ENCODE results near the gene TBL1XR1.
A peak's percentile ranks its signal among the peaks of the same experiment; 100 is the strongest.

TBL1XR1 gene

DNA sequence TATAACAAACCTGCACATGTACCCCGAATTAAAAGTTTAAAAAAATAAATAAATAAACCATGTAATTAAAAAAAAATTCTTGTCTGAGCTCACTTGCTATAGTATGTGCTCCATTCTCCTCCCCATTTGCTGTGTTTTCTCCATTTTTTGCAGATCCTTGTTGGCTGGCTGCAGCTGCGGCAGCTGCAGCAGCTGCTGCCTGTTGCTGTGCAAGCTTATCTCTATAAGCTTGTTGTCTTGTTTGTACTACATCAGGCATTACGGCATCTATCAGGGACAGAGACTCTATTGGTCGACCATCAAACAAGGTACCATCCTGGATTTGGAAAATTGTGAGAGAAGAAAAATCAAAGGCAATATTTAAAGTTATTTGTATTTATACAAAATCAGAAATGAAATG is 145.9 kb downstream of the TBL1XR1 start:
- no peak for ATAC-seq (replicated peaks; ENCODE audit: extremely low read depth, poor library complexity, severe bottlenecking)
- no peak for DNase-seq (ENCODE audit: low spot score in 2 of 2)
- H3K4me1 Mint-ChIP-seq = peaks cover 8% of the 10 kb centered on the region
- no peak overlapping the region for H3K4me3 Mint-ChIP-seq
- H3K9me3 Mint-ChIP-seq = no peaks in the 10 kb centered on the region
- no peak overlapping the region for H3K27ac Mint-ChIP-seq (ENCODE audit: low read depth)
- peaks cover 33% of the 10 kb centered on the region for H3K36me3 Mint-ChIP-seq (ENCODE audit: insufficient read depth)
- H3K27me3 Mint-ChIP-seq = no peaks in the 10 kb centered on the region

DNA sequence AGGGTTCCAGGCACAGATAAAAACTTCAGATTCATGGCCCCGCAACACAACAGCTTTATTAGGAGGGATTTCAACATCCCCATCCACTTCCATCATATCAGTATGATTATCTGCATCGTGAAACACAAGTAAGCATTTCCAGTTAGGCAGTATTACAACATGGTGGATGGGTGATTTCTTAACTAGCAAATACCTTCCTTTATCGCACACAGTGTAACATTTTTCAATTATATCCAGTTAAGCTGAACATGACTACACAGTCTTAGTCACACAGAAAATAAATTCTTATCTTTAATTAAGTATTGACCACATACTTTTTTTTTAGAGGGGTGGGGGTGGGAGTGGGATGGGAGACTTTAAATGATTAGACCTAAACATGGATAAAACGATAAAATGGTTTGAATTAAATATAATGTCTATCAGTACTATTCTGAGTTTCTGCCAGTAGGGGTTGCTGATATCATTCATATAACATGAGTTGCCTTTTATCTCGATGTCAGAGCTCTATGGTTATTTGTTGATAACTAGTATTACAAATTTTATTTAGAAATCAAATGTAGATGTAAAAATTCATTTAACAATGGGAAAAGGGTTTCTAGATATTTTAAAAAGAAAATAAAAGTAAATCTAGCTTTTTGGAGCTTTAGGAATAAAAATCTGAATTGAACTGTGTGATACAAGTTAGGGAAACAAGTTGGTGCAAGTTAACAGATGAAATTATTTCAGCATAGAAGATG is 146.6 kb downstream of the TBL1XR1 start:
- peaks cover 35% of the 10 kb centered on the region for H3K36me3 Mint-ChIP-seq (ENCODE audit: insufficient read depth)
- no peaks in the 10 kb centered on the region for H3K9me3 Mint-ChIP-seq

GRCh38 chr3:177045767-177046166 is 151.5 kb downstream of the TBL1XR1 start:
- Mint-ChIP-seq H3K4me3 (no peak overlapping the region), H3K9me3 (no peaks in the 10 kb centered on the region), H3K4me1 (peaks cover 13% of the 10 kb centered on the region), H3K36me3 (ENCODE audit: insufficient read depth) (peaks cover 45% of the 10 kb centered on the region), H3K27ac (ENCODE audit: low read depth) (no peak overlapping the region), H3K27me3 (no peaks in the 10 kb centered on the region)
- ATAC-seq (replicated peaks; ENCODE audit: extremely low read depth, poor library complexity, severe bottlenecking) (no peak), DNase-seq (ENCODE audit: low spot score in 2 of 2) (no peak)

More for the DNA sequence above, 146.6 kb downstream of the TBL1XR1 start:
- no peak for DNase-seq (ENCODE audit: low spot score in 2 of 2)
- Mint-ChIP-seq H3K4me1 (peaks cover 7% of the 10 kb centered on the region), H3K27me3 (no peaks in the 10 kb centered on the region), H3K4me3 (no peak overlapping the region), H3K27ac (ENCODE audit: low read depth) (no peak overlapping the region)
- peak; percentile 64 for ATAC-seq (replicated peaks; ENCODE audit: extremely low read depth, poor library complexity, severe bottlenecking)

GRCh38 chr3:177045222-177045621 is 152.1 kb downstream of the TBL1XR1 start:
- H3K27ac Mint-ChIP-seq (ENCODE audit: low read depth) = no peak overlapping the region
- no peaks in the 10 kb centered on the region for H3K9me3 Mint-ChIP-seq
- peaks cover 13% of the 10 kb centered on the region for H3K4me1 Mint-ChIP-seq
- no peak overlapping the region for H3K4me3 Mint-ChIP-seq
- no peak for DNase-seq (ENCODE audit: low spot score in 2 of 2)
- H3K36me3 Mint-ChIP-seq (ENCODE audit: insufficient read depth) = peaks cover 40% of the 10 kb centered on the region
- H3K27me3 Mint-ChIP-seq = no peaks in the 10 kb centered on the region
- ATAC-seq (replicated peaks; ENCODE audit: extremely low read depth, poor library complexity, severe bottlenecking) = no peak

- Mint-ChIP-seq H3K4me3 (peak overlapping the region; percentile 14), H3K36me3 (ENCODE audit: insufficient read depth) (peaks cover 28% of the 10 kb centered on the region), H3K4me1 (peaks cover 18% of the 10 kb centered on the region), H3K9me3 (no peaks in the 10 kb centered on the region), H3K27me3 (no peaks in the 10 kb centered on the region), H3K27ac (ENCODE audit: low read depth) (peak overlapping the region; percentile 68)
- no peak for ATAC-seq (replicated peaks; ENCODE audit: extremely low read depth, poor library complexity, severe bottlenecking)
- no peak for DNase-seq (ENCODE audit: low spot score in 2 of 2)
Measured at GRCh38 chr3:177041730-177042551, 155.3 kb downstream of the TBL1XR1 start.

GRCh38 chr3:177041021-177041729 is 156.1 kb downstream of the TBL1XR1 start:
- Mint-ChIP-seq H3K4me1 (peaks cover 22% of the 10 kb centered on the region), H3K27me3 (no peaks in the 10 kb centered on the region), H3K9me3 (no peaks in the 10 kb centered on the region), H3K36me3 (ENCODE audit: insufficient read depth) (peaks cover 28% of the 10 kb centered on the region), H3K4me3 (no peak overlapping the region), H3K27ac (ENCODE audit: low read depth) (peak overlapping the region; percentile 68)
- ATAC-seq (replicated peaks; ENCODE audit: extremely low read depth, poor library complexity, severe bottlenecking) (no peak), DNase-seq (ENCODE audit: low spot score in 2 of 2) (no peak)

DNA sequence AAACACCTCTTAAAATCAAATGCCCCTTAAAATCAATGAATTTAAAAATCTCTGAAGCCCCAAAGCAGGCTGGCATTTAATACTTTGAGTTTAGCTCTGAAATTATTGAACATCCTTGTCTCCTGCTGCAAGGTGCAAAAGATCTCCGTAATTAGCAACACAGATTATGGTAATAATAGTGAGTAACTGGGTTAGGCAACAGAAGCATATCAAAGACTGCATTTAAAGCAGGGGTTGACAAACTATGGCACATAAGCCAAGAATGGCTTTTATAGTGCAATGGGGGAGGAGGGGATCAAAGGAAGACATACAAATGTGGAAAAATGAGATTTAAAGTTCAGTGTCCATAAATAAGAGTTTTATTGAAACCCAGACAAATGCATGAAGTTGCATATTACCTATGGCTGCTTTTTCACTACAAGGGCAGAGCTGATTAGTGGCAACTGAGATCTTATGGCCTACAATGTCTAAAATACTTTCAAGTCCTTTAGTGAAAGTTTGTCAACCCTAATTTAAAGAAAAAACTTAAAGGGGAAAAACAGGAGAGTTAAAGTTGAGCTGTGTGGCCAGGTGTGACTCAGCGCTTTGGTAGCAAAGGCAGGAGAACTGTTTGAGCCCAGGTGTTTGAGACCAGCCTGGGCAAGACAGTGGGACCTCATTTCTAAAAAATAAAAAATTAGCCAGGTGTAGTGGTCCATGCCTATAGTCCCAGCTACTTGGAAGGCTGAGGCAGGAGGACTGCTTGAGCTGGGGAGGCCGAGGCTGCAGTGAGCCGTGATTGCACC is 157.6 kb downstream of the TBL1XR1 start:
- Mint-ChIP-seq H3K4me1 (peaks cover 28% of the 10 kb centered on the region), H3K4me3 (no peak overlapping the region), H3K27ac (ENCODE audit: low read depth) (no peak overlapping the region), H3K36me3 (ENCODE audit: insufficient read depth) (peaks cover 33% of the 10 kb centered on the region), H3K9me3 (no peaks in the 10 kb centered on the region), H3K27me3 (no peaks in the 10 kb centered on the region)
- no peak for ATAC-seq (replicated peaks; ENCODE audit: extremely low read depth, poor library complexity, severe bottlenecking)
- DNase-seq (ENCODE audit: low spot score in 2 of 2) = no peak

- Mint-ChIP-seq H3K27me3 (no peaks in the 10 kb centered on the region), H3K27ac (ENCODE audit: low read depth) (no peak overlapping the region), H3K4me3 (no peak overlapping the region), H3K4me1 (peaks cover 31% of the 10 kb centered on the region), H3K9me3 (no peaks in the 10 kb centered on the region), H3K36me3 (ENCODE audit: insufficient read depth) (peaks cover 39% of the 10 kb centered on the region)
- DNase-seq (ENCODE audit: low spot score in 2 of 2) (no peak), ATAC-seq (replicated peaks; ENCODE audit: extremely low read depth, poor library complexity, severe bottlenecking) (no peak)
Measured at GRCh38 chr3:177037241-177037640, 160.0 kb downstream of the TBL1XR1 start.

- Mint-ChIP-seq H3K4me3 (no peak overlapping the region), H3K27ac (ENCODE audit: low read depth) (peak overlapping the region; percentile 52), H3K27me3 (no peaks in the 10 kb centered on the region), H3K9me3 (no peaks in the 10 kb centered on the region), H3K36me3 (ENCODE audit: insufficient read depth) (peaks cover 45% of the 10 kb centered on the region), H3K4me1 (peaks cover 18% of the 10 kb centered on the region)
- ATAC-seq (replicated peaks; ENCODE audit: extremely low read depth, poor library complexity, severe bottlenecking) = no peak
- DNase-seq (ENCODE audit: low spot score in 2 of 2) = no peak
Measured at GRCh38 chr3:177035676-177036075, 161.6 kb downstream of the TBL1XR1 start.

GRCh38 chr3:177034832-177035475 is 162.3 kb downstream of the TBL1XR1 start:
- Mint-ChIP-seq H3K4me3 (no peak overlapping the region), H3K27me3 (no peaks in the 10 kb centered on the region), H3K27ac (ENCODE audit: low read depth) (peak overlapping the region; percentile 52), H3K9me3 (no peaks in the 10 kb centered on the region), H3K36me3 (ENCODE audit: insufficient read depth) (peaks cover 47% of the 10 kb centered on the region), H3K4me1 (peaks cover 18% of the 10 kb centered on the region)
- DNase-seq (ENCODE audit: low spot score in 2 of 2) (no peak), ATAC-seq (replicated peaks; ENCODE audit: extremely low read depth, poor library complexity, severe bottlenecking) (no peak)

- Mint-ChIP-seq H3K4me3 (no peak overlapping the region), H3K36me3 (ENCODE audit: insufficient read depth) (peaks cover 38% of the 10 kb centered on the region), H3K27me3 (no peaks in the 10 kb centered on the region), H3K9me3 (no peaks in the 10 kb centered on the region), H3K27ac (ENCODE audit: low read depth) (peak overlapping the region; percentile 38), H3K4me1 (no peaks in the 10 kb centered on the region)
- no peak for ATAC-seq (replicated peaks; ENCODE audit: extremely low read depth, poor library complexity, severe bottlenecking)
- DNase-seq (ENCODE audit: low spot score in 2 of 2) = no peak
Measured at GRCh38 chr3:177026505-177027277, 170.6 kb downstream of the TBL1XR1 start.
